Stimulated activated CD4-positive, alpha-beta T cell treated with anti-CD3 and anti-CD28 coated beads, TNF-alpha, amount 100 ng/mL, for 4 hours (primary cell): ENCODE measurements around the gene GPN2.
"Not testable (repeated sequence)": the region's sequence is repeated elsewhere in the genome, so short reads cannot be mapped to it uniquely, and the experiment has no call there.

Source experiments
- DNase-seq, 3 experiments: peaks; one replicate each; pipeline ENCODE4 v3.0.0-alpha.2; 2020; ENCODE audit warnings: low read depth in 3 of 3

Gene GPN2

DNA sequence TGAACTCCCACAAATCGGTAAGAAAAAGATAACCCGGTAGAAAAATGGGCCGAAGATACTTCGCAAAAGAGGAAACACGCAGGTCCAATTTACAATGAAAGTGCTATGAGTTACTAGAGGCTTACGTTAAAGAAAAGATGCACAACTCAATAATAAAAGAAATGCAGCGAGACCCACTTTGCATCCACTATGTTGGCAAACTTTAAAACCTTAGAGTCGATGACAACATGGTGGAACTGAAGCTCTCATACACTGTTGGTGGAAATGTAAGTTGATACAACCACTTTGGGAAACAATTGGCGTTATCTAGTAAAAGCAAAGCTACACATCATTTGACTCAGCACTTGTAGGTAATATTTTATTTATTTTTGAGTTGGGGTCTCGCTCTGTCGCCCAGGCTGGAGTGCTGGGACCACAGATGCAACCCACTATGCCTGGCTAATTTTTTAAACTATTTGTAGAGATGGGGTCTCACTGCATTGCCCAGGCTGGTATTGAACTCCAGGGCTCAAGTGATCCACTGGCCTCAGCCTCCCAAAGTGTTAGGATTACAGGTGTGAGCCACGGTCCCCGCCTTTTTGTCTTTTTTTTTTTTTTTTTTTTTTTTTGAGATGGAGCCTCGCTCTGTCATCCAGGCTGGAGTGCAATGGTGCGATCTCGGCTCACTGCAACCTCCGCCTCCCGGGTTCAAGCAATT, 10.9 kb upstream of the GPN2 start:
- no peak for DNase-seq

DNA sequence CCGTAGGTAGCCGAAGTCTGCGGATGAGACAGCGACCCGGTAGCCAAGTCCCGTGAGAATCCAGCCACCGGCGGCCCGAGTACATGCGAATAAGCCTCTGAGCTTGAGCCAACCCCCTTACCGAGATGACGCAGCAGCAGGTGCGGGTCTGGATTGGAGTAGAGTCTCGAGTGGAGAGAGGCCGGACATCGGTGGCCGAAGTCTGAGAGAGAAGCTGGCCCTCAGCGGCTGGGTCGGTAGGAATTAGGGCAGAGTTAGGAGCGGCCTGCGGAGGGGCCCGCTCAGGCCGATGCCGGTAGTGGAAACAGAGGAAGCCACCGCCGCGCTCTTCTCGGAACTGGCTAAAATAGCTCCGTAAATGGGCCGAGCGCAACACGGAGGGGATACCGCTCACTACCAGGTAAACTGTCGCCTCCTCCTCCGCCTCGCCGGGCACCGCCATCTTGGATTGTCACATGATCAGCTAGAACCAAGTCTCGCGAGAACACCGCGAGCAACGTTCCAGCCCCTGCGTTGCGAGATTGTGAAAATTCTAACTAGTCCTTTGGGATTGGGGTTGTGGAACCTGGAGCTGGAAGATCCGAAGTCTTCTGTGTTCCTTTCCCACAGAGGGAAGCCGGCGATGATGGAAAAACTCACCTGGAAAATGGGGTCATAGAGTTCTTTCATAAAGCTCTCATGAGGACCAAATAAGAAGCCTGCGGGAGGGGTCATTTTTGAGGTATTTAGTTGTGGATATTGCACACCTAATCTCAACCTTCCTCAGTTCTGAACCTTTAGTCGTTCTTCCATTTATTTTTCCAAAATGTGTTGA, 10.1 kb upstream of the GPN2 start, which contains the start of gene GPATCH3:
GPATCH3 (minus strand) TSS at position 467 of the 814 bp plus-strand sequence; CDS start at position 442, 25 bp downstream.
- peak; percentile 75 to 80 (median 78) for DNase-seq

- no peak for DNase-seq
These were observed 7.3 kb upstream of the GPN2 start for GRCh38 chr1:26897351-26897750.

- DNase-seq, result no peak
These were observed 4.2 kb upstream of the GPN2 start for GRCh38 chr1:26894263-26894662.

- DNase-seq, result no peak
These were observed 349 bp upstream of the GPN2 start for GRCh38 chr1:26890467-26890796.

- no peak for DNase-seq
These were observed 1.9 kb downstream of the GPN2 start for GRCh38 chr1:26888231-26888630.

DNA sequence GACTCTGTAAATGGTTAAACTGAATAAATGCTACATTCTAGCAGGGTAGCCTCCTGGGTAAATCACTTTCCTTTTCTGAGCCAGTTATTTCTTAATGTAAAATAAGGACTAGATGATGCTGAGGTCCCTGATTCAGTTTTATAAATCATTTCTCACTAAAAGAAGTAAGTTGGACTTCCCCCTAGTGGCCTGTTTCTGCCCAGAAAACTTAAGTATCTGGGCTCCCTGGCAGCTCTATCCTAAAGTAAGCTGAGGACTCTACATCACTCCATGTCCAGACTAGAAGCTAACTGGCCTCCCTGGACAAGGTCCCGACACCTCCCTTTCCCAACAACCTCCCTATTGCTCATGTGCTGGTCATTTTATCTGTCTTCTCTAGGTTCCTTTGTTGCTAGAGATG, 3.0 kb downstream of the GPN2 start:
- DNase-seq, result no peak

- DNase-seq, result no peak
These were observed 7.2 kb downstream of the GPN2 start for GRCh38 chr1:26882696-26883463.

GRCh38 chr1:26881611-26882010, 8.5 kb downstream of the GPN2 start:
- DNase-seq, result not testable (repeated sequence)

DNA sequence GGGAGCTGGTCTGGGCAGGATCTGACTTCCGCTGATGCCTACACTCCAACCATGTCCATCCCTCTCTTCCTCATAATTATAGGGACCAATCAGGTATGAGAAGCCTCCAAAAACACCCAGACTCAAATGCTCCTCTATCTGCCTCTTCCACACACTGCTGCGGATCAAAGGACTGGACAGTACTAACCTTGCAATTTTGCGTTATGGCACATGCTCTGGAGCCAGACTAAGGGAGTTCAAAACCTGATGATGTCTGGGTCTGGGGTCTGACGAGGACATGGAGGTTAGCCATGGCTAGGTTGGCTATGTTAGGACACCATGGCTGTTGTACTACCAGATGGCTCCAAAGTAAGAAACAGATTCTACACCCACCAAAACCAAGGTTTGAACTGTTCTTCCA, 10.3 kb downstream of the GPN2 start:
- no peak for DNase-seq

- no peak for DNase-seq
These were observed 12.8 kb downstream of the GPN2 start for GRCh38 chr1:26877326-26877725.

- no peak for DNase-seq
These were observed 15.2 kb downstream of the GPN2 start for GRCh38 chr1:26874896-26875295.

DNA sequence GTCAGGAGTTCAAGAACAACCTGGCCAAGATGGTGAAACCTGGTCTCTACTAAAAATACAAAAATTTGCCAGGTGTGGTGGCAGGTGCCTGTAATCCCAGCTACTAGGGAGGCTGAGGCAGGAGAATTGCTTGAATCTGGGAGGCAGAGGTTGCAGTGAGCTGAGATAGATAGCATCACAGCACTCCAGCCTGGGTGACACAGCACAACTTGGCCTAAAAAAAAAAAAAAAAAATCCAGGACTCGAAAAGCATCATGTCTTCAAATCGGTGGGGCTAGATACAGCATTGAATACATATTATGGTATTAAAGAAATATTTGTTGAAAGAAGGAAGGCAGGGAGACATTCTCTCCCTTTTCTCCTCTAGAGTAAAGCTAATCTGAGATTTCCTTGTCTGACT, 17.0 kb downstream of the GPN2 start:
- DNase-seq, result not testable (repeated sequence)

DNA sequence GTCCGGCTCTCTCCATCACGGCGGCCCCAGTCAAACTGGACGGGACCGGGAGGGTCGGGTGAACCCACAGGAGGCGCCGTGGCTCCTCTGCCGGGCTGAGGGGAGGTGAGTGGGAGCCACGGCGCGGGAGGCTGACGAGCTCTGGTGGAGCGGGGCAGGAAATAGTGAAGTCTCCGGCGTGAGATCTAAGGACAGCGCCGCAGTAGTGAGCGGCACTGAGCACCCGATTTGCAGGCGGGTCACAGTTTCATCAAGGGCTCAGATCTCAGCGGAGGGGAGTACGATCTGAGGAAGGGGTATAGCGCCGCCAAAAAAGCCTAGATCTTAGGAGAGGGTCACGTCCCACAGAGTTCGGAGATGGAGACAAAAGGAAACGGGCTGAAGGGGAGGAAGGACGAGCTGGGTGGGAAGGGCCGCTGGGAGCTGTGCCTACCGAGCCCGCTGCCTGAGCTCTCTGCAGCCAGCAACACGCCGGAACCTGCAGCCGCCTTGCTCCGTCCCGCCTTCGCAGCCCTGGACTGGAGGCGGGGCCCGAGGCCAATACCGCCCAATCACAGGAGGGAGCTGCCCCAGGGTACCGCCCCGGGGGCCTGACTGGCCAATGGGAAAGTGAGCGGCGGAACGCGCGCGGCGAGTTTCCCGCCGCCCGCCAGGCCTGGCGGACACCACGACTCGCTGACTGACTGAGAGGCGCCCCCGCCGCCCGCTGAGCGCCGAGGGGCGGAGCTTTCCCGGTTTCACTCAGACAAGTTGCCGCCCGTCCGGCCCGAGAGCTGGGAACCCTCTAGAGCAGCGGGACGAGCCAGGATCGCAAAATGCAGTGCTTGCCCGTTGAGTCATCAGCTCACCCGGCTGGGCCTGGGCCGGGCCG, 25.2 kb downstream of the GPN2 start:
- DNase-seq, result peak; percentile 87 to 89 (median 89)

DNA sequence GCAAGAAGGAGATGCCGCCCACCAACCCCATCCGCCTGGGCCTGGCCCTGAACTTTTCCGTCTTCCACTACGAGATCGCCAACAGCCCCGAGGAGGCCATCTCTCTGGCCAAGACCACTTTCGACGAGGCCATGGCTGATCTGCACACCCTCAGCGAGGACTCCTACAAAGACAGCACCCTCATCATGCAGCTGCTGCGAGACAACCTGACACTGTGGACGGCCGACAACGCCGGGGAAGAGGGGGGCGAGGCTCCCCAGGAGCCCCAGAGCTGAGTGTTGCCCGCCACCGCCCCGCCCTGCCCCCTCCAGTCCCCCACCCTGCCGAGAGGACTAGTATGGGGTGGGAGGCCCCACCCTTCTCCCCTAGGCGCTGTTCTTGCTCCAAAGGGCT, 26.4 kb downstream of the GPN2 start:
- DNase-seq, result no peak

- peak in 1 of 3 experiments; percentile 26 for DNase-seq
These were observed 27.1 kb downstream of the GPN2 start, which contains the start of gene SFN for GRCh38 chr1:26862781-26863684. SFN (plus strand) TSS chr1:26863149; CDS start chr1:26863213, 64 bp downstream.

DNA sequence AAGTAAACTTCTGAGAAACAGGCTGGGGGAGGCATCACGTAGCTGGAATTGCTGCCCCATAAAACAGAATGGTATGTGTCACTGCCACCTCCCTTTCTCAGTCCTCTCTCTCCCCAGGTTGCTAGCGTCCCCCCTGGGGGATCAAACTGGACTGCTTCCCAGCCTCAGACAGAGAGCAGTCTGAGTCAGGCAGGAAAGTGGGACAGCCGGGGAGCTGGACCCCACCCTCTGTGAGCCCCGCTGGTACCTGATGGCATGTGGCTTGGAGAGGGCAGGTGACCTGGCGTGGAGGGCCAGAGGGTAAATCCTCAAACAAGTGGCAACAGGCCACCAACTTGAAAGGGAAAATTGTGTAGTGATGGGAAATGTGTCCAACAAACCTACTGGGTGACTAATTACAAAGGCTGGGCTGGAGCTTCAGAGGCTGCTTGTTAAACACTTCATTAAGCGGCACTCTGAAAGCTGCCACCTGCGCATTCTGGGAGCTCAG, 28.1 kb downstream of the GPN2 start:
- DNase-seq, result no peak

GRCh38 chr1:26861286-26861701, 28.8 kb downstream of the GPN2 start:
- no peak for DNase-seq

GRCh38 chr1:26858891-26859640, 31.0 kb downstream of the GPN2 start:
- DNase-seq, result no peak
